Glomerular visceral epithelial cell (primary cell): ENCODE measurements around the gene FBXW4.
"Not testable (repeated sequence)": the region's sequence is repeated elsewhere in the genome, so short reads cannot be mapped to it uniquely, and the experiment has no call there.

ENCODE experiments used
- DNase-seq: peaks from one replicate; pipeline ENCODE4 v3.0.0-alpha.2; 2016; ENCODE audit errors: extremely low spot score

Gene FBXW4

GRCh38 chr10:101653536-101653935, 41.4 kb downstream of the FBXW4 start:
- no peak for DNase-seq

GRCh38 chr10:101651336-101651735, 43.6 kb downstream of the FBXW4 start:
- no peak for DNase-seq

GRCh38 chr10:101650863-101651262, 44.1 kb downstream of the FBXW4 start:
- DNase-seq: no peak

- DNase-seq: no peak
These were observed 45.4 kb downstream of the FBXW4 start for GRCh38 chr10:101649525-101650085.

- DNase-seq: no peak
These were observed 47.7 kb downstream of the FBXW4 start for GRCh38 chr10:101647255-101647654.

GRCh38 chr10:101646364-101646763, 48.6 kb downstream of the FBXW4 start:
- DNase-seq: no peak

- DNase-seq: no peak
These were observed 49.3 kb downstream of the FBXW4 start for GRCh38 chr10:101645659-101646058.

- DNase-seq: no peak
These were observed 51.0 kb downstream of the FBXW4 start for GRCh38 chr10:101644002-101644401.

GRCh38 chr10:101643546-101643945, 51.4 kb downstream of the FBXW4 start:
- DNase-seq: no peak

GRCh38 chr10:101639141-101639900, 55.6 kb downstream of the FBXW4 start:
- no peak for DNase-seq

GRCh38 chr10:101633510-101633909, 61.5 kb downstream of the FBXW4 start:
- not testable (repeated sequence) for DNase-seq

- DNase-seq: no peak
These were observed 63.0 kb downstream of the FBXW4 start for GRCh38 chr10:101631821-101632475.

- no peak for DNase-seq
These were observed 64.4 kb downstream of the FBXW4 start for GRCh38 chr10:101630633-101630920.

- DNase-seq: no peak
These were observed 64.9 kb downstream of the FBXW4 start for GRCh38 chr10:101629837-101630632.

GRCh38 chr10:101625821-101626412, 69.1 kb downstream of the FBXW4 start:
- no peak for DNase-seq

- no peak for DNase-seq
These were observed 70.4 kb downstream of the FBXW4 start for GRCh38 chr10:101624526-101625102.

GRCh38 chr10:101623528-101623927, 71.4 kb downstream of the FBXW4 start:
- DNase-seq: no peak

GRCh38 chr10:101619983-101620382, 75.0 kb downstream of the FBXW4 start:
- DNase-seq: no peak

- no peak for DNase-seq
These were observed 76.1 kb downstream of the FBXW4 start for GRCh38 chr10:101618871-101619270.

- DNase-seq: no peak
These were observed 77.0 kb downstream of the FBXW4 start for GRCh38 chr10:101617824-101618568.
